Measurements from ENCODE around the gene ZCCHC10. TPM values are rescaled to one million over a fixed set of nuclear protein-coding genes. Genes with fewer than 3 reads are reported as not detected.
"Not testable (repeated sequence)": the region's sequence is repeated elsewhere in the genome, so short reads cannot be mapped to it uniquely, and the experiment has no call there.

The ZCCHC10 gene
- polyA plus RNA-seq, 3 donors: 7.3 to 19.9 (median 13.6) TPM

DNA sequence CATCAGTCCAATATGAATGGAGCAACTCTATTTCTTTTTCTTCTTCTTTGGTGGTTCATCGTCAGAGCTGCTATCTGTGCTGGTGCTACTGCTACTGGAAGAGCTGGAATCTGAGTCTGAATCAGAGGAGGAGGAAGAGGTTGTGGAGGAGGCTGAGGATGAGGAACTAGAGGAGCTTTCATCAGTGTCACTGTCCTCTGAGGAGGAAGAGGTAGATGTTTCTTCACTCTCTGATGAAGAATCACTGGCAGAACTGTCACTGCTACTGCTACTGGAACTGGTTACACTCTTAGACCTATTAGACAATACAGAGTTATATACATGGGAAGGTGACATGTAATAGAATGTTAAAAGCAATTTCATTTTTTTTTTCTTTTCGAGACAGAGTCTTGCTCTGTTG lies 27.8 kb downstream of the ZCCHC10 start:
- WGBS, 3 donors: 88 to 94% (median 90%) methylated on average over 2 of the region's 2 CpGs
- H3K27ac ChIP-seq (ENCODE audit: low read depth, low read length): no peak overlapping the region

DNA sequence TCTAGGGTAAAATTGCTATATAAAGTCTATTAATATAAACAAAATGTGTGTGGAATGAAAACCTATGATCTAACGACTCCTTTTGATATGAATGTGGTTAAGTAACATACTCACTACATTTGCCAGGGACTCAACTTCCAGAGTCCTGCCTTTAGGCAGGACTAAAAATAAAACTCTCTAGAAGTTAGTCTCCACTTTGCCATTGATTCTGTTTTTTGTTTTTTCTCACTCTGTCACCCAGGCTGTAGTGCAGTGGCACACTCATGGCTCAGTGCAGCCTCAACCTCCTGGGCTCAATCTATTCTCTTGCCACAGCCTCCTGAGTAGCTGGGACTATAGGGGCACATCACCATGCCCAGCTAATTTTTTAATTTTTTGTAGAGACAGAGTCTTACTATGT lies 30.0 kb downstream of the ZCCHC10 start:
- no peak overlapping the region for H3K27ac ChIP-seq (ENCODE audit: low read depth, low read length)
- 71 to 82% (median 81%) methylated on average over 1 of the region's 1 CpG for WGBS, 3 donors

DNA sequence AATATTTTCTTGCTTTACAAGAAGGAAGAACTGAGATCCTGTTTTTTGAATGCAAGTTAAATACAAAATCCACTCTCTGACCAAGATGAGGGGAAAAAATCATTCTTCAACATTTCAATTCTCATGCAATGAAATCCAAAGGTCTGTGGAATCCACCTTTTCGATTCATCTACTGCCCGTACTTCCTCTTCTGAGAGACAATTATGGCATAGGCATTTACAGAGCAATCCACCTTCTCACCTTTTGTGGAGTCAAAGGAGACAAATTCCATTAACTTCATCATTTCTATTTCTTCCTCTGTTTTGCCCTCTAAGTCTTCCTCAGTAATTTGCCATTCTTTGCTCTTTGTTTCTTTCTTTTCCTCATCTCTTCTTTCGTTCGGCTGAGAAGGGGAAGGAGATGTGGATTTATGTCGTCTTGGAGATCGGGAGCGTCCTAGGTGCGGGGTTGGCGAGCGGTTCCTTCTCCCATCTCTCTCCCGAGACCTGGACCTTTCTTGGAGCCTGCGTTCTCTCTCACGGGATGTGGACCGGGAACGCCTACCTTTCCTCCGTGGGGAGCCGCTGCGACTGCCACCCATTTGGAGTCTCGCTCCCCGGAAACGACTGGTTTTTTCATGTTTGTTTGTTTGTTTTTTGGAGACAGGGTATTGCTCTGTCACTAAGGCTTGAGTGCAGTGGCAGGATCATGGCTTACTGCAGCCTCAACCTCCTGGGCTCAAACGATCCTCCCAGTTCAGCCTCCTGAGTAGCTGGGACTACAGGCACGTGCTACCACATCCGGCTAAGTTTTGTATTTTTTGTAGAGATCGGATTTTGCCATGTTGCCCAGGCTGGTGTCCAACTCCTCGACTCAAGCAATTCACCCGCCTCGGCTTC lies 38.6 kb downstream of the ZCCHC10 start:
- H3K27ac ChIP-seq (ENCODE audit: low read depth, low read length): no peak overlapping the region
- 78 to 91% (median 89%) methylated on average over 28 of the region's 28 CpGs for WGBS, 3 donors

DNA sequence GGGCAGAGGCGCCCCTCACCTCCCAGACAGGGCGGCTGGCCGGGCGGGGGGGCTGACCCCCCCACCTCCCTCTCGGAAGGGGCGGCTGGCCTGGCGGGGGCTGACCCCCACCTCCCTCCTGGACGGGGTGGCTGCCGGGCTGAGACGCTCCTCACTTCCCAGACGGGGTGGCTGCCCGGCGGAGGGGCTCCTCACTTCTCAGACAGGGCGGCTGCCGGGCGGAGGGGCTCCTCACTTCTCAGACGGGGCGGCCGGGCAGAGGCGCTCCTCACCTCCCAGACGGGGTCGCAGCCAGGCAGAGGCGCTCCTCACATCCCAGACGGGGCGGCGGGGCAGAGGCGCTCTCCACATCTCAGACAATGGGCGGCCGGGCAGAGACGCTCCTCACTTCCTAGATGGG lies 43.4 kb downstream of the ZCCHC10 start:
- WGBS, 3 donors: 93 to 97% (median 96%) methylated on average over 22 to 27 of the region's 30 CpGs
- not testable (repeated sequence) for H3K27ac ChIP-seq (ENCODE audit: low read depth, low read length)

DNA sequence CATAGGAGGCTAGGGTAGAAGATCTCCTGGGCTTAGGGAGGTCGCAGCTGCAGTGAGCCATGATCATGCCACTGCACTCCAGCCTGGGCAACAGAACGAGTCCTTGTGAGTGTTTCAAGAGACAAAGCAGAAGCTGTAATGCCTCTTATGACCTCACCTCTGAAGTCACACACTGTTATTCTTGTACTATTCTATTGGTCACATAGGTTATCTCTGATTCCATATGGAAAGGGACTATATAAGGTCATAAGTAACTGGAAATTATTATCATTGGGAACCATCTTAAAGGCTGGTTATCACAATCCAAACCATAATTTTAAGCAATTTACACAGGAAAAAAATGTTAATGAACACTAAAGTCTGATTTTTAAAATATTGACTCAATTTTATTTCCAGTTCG lies 45.1 kb downstream of the ZCCHC10 start:
- no peak overlapping the region for H3K27ac ChIP-seq (ENCODE audit: low read depth, low read length)
- 90 to 93% (median 91%) methylated on average over 3 of the region's 3 CpGs for WGBS, 3 donors

GRCh38 chr5:132979976-132980375 lies 46.4 kb downstream of the ZCCHC10 start:
- WGBS, 3 donors: 63 to 81% (median 77%) methylated on average over 2 of the region's 2 CpGs
- H3K27ac ChIP-seq (ENCODE audit: low read depth, low read length): no peak overlapping the region

DNA sequence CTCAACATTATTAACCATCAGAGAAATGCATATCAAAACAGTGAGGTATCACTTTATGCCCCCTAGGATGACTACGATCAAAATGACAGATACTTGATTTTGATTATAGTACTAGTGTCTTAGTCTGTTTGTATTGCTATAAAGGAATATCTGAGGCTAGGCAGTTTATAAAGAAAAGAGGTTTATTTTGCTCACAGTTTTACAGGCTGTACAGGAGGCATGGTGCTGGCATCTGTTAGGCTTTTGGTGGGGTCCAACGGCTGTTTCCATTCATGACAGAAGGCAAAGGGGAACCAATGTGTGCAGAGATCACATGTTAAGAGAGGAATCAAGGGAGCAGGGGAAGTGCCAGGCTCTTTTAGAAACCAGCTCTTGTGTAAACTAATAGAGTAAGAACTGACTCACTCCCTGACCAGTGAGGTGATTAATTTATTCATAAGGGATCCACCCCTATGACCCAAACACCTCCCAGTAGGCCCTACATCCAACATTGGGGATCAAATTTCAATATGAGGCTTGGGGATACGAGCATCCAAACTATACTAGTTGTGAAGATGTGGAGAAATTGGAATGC lies 46.9 kb downstream of the ZCCHC10 start:
- 76 to 87% (median 81%) methylated on average over 3 of the region's 3 CpGs for WGBS, 3 donors
- H3K27ac ChIP-seq (ENCODE audit: low read depth, low read length): no peak overlapping the region

GRCh38 chr5:132976852-132977251 lies 49.5 kb downstream of the ZCCHC10 start:
- WGBS, 3 donors: 92 to 96% (median 93%) methylated on average over 3 of the region's 3 CpGs
- no peak overlapping the region for H3K27ac ChIP-seq (ENCODE audit: low read depth, low read length)

DNA sequence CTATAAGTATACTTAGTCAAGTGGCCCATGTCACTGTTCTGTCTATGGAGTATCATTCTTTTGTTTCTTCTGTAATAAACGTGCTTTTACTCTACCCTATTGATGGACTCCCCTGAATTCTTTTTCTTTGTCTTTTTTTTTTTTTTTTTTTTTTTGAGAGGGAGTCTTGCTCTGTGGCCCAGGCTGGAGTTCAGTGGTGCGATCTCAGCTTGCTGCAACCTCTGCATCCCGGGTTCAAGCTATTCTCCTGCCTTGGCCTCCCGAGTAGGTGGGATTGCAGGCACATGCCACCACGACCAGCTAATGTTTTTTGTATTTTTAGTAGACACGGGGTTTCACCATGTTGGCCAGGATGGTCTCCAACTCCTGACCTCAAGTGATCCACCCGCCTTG lies 53.9 kb downstream of the ZCCHC10 start:
- WGBS, 3 donors: 90 to 94% (median 93%) methylated on average over 7 of the region's 7 CpGs
- H3K27ac ChIP-seq (ENCODE audit: low read depth, low read length): not testable (repeated sequence)

DNA sequence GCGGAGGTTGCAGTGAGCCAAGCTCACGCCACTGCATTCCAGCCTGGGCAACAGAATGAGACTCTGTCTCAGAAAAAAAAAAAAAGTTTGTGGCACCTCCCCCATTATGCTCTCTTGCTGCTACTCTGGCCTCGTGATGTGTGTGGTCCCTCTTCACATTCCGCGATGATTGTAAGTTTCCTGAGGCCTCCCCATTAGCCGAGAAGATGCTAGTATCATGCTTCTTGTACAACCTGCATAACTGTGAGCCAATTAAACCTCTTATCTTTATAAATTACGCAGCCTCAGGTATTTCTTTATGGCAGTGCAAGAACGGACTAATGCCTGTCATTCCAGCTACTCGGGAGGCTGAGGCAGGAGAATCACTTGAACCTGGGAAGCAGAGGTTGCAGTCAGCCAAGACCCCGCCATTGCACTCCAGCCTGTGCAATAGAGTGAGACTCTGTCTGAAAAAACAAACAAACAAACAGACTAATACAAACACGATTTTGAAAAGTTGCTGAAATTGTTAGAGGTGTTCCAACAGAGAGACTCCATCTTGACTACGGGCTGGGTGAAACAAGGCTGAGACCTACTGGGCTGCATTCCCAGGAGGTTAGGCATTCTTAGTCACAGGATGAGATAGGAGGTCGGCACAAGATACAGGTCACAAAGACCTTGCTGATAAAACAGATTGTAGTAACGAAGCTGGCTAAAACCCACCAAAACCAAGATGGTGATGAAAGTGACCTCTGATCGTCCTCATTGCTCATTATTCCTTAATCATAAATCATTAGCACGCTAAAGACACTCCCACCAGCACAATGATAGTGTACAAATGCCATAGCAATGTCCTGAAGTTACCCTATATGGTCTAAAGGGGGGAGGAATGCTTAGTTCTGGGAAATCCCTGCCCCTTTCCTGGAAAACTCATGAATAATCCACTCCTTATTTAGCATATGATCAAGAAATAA lies 54.6 kb downstream of the ZCCHC10 start:
- no peak overlapping the region for H3K27ac ChIP-seq (ENCODE audit: low read depth, low read length)
- WGBS, 3 donors: 75 to 88% (median 83%) methylated on average over 16 of the region's 16 CpGs

- WGBS, 3 donors: 87 to 94% (median 89%) methylated on average over 4 of the region's 4 CpGs
Observed at GRCh38 chr5:132965120-132965519, 61.2 kb downstream of the ZCCHC10 start.

GRCh38 chr5:132963171-132964104 lies 62.9 kb downstream of the ZCCHC10 start, which contains the start of gene AFF4:
Gene AFF4 (minus strand): TSS chr5:132963634. CDS start chr5:132937189, 26,445 bp downstream.
- 0% methylated on average over 90 to 98 of the region's 98 CpGs for WGBS, 3 donors
- H3K27ac ChIP-seq (ENCODE audit: low read depth, low read length): peak within 1 kb of the TSS; percentile 96

More at GRCh38 chr5:132965120-132965519, 61.2 kb downstream of the ZCCHC10 start:
- H3K27ac ChIP-seq (ENCODE audit: low read depth, low read length): no peak overlapping the region

DNA sequence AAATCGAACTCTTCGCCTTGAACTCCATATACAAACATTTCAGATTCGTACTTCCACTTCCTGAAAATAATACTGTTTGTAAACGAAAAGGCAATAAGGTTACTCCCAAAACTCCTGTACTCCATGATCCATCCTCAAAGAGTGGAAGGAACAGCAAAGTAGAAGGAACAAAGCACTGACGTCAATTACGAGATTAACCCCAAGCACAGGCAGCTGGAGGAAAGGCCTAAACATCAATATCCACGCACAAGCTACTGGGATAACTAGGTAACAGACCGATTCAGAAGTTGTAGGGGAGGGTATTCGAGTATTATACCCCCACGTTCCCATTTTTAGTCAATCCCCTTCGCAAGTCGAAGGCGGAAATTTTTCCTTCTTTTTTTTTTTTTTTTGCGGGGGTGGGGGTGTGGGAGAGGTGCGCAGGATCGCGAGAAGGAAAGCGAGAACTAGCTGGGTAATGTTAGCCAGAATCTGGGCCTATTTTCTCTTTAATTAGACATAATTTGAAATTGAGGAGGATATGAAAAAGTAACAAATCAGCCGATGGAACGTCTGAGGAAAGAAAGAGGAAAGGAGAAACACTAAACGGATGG lies 63.8 kb downstream of the ZCCHC10 start:
- WGBS, 3 donors: 0 to 1% (median 0%) methylated on average over 21 of the region's 21 CpGs
- peak overlapping the region; percentile 96 for H3K27ac ChIP-seq (ENCODE audit: low read depth, low read length)

- no peak overlapping the region for H3K27ac ChIP-seq (ENCODE audit: low read depth, low read length)
- 2 to 12% (median 5%) methylated on average over 5 of the region's 5 CpGs for WGBS, 3 donors
Observed at GRCh38 chr5:132961887-132962286, 64.5 kb downstream of the ZCCHC10 start.

- not testable (repeated sequence) for H3K27ac ChIP-seq (ENCODE audit: low read depth, low read length)
- 88 to 93% (median 92%) methylated on average over 11 of the region's 11 CpGs for WGBS, 3 donors
Observed at GRCh38 chr5:132961123-132961815, 65.1 kb downstream of the ZCCHC10 start.

DNA sequence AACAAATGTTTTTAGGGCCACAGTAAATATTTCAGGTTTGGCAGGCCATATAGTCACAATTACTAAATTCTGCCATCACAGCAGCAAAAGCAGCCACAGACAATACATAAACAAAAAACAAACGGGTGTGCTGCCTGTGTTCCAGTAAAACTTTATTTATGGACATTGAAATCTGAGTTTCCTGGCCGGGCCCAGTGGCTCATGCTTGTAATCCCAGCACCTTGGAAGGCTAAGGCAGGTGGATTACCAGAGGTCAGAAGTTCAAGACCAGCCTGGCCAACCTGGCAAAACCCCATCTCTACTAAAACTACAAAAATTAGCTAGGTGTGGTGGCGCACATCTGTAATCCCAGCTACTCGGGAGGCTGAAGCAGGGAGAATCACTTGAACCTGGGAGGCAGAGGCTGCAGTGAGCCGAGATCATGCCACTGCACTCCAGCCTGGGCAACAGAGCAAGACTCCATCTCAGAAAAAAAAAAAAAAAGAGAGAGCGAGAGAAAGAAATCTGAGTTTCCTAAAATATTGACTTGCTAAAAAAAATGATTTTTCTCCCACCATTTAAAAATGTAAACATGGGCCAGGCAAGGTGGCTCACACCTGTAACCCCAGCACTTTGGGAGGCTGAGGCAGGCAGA lies 70.1 kb downstream of the ZCCHC10 start:
- not testable (repeated sequence) for H3K27ac ChIP-seq (ENCODE audit: low read depth, low read length)
- WGBS, 3 donors: 91 to 95% (median 92%) methylated on average over 6 of the region's 6 CpGs

All from adipose tissue (tissue), 3 donors.